ENCODE measurements around the gene PSD2. TPM values are rescaled to one million over a fixed set of nuclear protein-coding genes. Genes with fewer than 3 reads are reported as not detected.

The PSD2 gene
- total and polyA plus RNA-seq, 2 donors, result 0.08 to 0.48 TPM

DNA sequence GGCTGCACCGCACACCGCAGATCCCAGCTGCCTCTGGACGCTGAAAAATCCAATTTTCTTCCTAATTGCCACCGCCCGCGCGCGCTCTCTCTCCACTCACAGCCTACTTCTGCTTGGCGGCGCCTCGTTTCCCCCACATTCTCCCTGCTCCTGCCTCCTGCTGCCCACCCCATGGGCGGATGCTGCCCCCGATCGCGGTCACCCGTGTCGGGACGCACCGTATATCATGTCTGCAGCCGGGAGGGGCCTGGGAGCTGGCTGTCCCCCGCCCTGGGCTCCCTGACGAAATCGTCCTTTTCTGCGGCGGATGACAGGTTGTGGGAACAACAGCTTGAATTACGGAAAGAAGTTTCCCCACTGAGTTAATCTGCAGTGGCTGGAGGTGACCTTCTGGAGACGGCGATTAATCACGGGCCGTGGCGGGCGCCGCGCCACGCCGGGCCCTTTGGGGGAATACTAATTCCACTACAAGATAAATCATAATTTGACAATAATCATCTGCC, 36.3 kb upstream of the PSD2 start:
- H3K36me3 ChIP-seq (ENCODE audit: insufficient read depth), result no peaks in the 10 kb centered on the region
- DNase-seq (ENCODE audit: extremely low spot score), result no peak
- H3K4me3 ChIP-seq (ENCODE audit: low read depth, low read length), result no peak overlapping the region
- H3K27ac ChIP-seq (ENCODE audit: low read depth), result no peak overlapping the region
- no peaks in the 10 kb centered on the region for H3K4me1 ChIP-seq (ENCODE audit: insufficient read depth)
- 77% methylated on average over 36 of the region's 36 CpGs for WGBS

DNA sequence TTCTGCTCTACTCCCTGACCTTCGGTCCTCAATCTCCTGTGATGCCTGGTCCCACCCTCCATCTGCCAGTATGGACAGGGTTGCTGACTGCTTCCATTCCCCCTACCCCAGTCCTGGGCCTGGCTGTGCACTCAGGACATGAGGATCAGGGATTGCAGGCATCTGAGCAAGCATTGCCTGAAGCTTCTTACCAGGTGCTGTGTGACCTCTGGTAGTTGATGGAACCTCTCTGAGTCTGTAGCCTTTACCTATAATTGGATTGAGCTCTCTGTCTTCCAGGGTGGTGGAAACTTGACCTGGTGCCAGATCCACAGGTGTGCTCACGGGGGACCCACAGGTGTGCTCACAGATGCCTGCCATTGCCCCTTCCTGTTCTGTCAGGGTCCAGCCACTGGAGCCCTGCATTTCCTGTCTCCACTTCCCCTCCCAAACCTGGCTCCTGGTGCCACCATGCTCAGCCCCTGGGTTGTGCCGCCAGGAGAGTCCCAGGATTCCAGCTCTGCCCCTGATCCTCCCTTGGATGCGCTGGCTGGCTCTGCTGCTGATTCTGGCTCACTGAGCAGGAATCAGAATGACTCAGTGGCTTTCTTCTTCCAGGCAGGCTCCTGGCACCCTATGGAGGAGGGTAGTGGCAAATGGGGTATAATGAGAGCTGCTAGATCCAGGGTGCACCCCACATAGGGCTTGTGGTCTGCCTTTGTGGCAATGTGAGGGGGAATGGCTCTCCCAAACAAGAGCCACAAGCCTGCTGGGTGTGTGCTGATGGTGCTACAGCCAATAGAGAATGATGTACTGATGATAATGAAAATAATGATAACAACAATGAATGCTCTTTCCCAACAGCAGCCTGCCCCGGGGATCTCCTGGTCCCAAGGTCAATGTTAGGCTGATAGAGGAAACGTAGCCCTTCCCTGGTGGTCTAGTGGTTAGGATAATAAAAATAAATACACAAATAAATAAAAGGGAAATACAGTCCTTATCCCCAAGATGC, 35.2 kb upstream of the PSD2 start:
- no peaks in the 10 kb centered on the region for H3K4me1 ChIP-seq (ENCODE audit: insufficient read depth)
- H3K36me3 ChIP-seq (ENCODE audit: insufficient read depth), result no peaks in the 10 kb centered on the region
- WGBS, result 74% methylated on average over 6 of the region's 6 CpGs
- no peak overlapping the region for H3K27ac ChIP-seq (ENCODE audit: low read depth)
- no peak for DNase-seq (ENCODE audit: extremely low spot score)
- no peak overlapping the region for H3K4me3 ChIP-seq (ENCODE audit: low read depth, low read length)

DNA sequence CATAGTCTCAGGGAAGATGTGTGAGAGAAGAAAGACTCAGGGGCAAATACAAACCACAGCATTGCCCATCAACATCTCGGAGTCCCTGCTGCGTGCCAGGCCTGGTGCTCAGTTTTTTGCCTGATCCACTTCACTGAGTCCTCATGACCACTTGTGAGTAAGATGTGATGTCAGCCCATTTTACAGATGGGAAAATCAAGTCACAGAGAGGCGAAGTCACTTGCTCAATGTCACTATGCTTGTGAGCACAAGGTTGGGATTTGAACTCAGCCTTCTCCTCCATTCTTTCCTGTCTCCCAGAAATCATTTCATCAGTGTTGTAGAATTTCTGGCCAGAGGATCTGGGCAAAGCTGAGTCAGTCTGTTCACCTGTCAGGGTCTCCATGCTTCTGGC, 34.6 kb upstream of the PSD2 start:
- Histone ChIP-seq H3K36me3 (ENCODE audit: insufficient read depth) (no peaks in the 10 kb centered on the region), H3K4me3 (ENCODE audit: low read depth, low read length) (no peak overlapping the region), H3K4me1 (ENCODE audit: insufficient read depth) (no peaks in the 10 kb centered on the region), H3K27ac (ENCODE audit: low read depth) (no peak overlapping the region)
- 93% methylated on average over 3 of the region's 3 CpGs for WGBS
- DNase-seq (ENCODE audit: extremely low spot score), result no peak

DNA sequence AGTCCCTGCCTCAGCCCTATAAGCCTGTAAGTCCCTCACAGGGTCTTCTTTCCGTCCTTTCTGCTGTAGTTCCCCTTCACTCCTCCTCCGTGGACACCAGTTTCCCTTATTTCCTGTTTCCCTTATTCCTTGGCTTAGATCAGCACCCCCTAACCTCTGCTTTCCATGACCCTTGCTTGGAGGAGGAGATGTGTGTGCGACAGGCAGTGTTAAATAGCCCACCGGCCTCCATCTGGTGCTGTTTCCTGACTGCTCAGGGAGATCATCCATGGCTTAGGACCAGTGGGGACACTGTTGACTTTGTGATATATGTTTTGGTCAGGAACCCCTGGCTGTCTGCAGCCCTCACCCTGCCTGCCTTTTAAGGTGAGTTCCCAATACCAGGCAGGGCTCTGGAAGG, 34.1 kb upstream of the PSD2 start:
- no peak for DNase-seq (ENCODE audit: extremely low spot score)
- 73% methylated on average over 4 of the region's 4 CpGs for WGBS
- no peaks in the 10 kb centered on the region for H3K36me3 ChIP-seq (ENCODE audit: insufficient read depth)
- H3K4me3 ChIP-seq (ENCODE audit: low read depth, low read length), result no peak overlapping the region
- H3K27ac ChIP-seq (ENCODE audit: low read depth), result no peak overlapping the region
- H3K4me1 ChIP-seq (ENCODE audit: insufficient read depth), result no peaks in the 10 kb centered on the region

DNA sequence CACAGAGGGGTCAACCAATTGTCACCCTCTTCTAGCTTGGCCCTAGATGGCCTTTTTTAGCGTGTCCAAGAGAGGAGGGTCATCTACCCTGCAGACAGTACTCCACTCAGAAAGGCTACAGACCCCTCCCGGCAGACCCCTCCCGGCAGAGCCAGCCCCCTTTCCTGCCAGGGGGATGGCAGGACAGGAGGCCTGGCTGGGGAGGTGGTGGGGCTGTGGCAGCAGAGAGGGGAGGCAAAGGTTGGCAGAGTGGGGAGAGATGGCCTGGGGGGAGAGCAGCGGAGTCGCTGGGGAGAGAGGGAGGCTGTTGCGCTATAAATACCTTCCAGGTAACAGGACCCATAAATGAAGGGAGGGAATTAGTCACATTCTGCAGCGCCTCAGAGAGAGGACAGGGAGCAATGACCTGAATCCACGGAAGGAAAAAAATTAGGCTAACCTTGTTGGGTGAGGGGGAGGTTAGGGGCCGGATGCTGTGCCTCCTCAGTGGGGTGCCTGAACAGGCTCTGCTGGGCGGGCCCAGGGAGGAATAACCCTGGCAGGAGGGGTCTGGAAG, 32.9 kb upstream of the PSD2 start:
- no peaks in the 10 kb centered on the region for H3K4me1 ChIP-seq (ENCODE audit: insufficient read depth)
- no peak overlapping the region for H3K4me3 ChIP-seq (ENCODE audit: low read depth, low read length)
- no peak for DNase-seq (ENCODE audit: extremely low spot score)
- no peak overlapping the region for H3K27ac ChIP-seq (ENCODE audit: low read depth)
- no peaks in the 10 kb centered on the region for H3K36me3 ChIP-seq (ENCODE audit: insufficient read depth)
- 75% methylated on average over 10 of the region's 10 CpGs for WGBS

DNA sequence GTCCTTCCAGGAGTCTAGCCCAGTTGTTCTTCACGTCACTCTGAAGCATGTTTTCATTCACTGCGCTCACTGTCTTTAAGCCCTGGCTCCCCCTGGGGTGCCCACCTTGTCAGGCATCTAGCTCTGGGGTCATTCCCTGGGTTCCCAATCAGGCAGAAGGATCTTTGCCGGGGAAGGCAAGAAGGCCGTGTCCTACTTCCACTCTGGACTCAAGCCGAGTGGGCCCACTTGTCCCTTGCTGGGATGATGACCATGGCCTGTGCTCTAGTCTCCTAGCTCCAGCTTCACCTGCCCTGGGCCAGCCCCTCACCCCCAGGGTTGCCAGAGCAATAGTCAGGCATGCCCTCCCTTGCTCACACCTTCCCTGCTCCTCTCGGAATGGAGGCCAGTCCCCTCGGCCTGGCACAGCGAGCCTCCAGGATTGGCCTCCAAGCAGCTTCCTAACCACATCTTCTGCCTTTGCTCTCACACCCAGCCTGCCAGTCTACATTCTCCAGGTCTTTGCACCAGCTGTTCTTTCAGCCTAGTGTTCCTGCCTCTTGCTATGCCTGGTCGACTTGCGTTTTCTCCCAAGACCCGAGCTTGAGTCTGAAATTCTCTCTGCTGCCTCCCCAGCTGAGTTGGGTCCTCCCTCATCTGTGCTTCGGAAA, 32.2 kb upstream of the PSD2 start:
- no peak for DNase-seq (ENCODE audit: extremely low spot score)
- WGBS, result 85% methylated on average over 12 of the region's 12 CpGs
- Histone ChIP-seq H3K4me3 (ENCODE audit: low read depth, low read length) (no peak overlapping the region), H3K36me3 (ENCODE audit: insufficient read depth) (no peaks in the 10 kb centered on the region), H3K4me1 (ENCODE audit: insufficient read depth) (no peaks in the 10 kb centered on the region), H3K27ac (ENCODE audit: low read depth) (no peak overlapping the region)

DNA sequence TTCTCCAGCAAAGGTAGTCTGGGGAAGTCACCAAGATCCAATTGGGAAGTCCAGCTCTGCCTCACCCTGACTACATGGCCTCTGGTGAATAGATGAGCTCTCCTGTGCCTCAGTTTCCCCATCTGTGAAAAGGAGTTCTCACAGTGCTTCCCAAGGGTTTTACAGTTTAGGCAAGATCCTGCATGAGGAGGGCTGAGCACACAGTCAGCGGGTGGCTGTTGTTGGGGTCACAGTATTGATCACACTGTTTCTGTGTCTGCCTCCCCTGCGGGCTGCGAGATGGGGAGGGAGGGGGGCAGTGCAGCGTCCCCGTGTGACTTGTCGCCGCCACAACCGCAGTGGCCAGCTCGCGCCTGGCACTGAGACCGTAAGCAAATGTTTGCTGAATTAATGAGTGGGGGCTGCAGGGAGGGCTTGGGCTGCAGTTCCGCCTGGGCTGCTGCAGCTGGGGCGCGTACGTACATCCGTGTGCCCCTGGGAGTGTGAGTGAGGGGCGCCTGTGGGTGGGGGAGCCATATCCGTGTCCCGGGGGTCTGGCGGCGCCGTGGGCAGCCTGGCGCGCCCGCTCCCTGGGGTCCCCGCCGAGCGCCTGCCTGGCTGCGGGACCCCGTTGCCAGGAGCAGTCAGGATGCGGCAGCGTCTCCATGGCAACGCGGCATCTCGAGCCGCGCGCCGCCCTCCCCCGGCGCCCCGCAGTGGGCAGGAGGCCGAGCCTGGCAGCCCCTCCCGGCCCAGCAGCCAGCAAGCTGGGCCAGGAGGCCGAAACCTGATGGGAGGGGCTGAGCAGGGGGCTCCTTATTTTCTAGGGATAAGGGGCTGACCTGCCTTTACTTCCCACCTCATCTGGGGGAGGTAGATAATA, 31.4 kb upstream of the PSD2 start:
- no peaks in the 10 kb centered on the region for H3K4me1 ChIP-seq (ENCODE audit: insufficient read depth)
- DNase-seq (ENCODE audit: extremely low spot score), result no peak
- H3K4me3 ChIP-seq (ENCODE audit: low read depth, low read length), result no peak overlapping the region
- 9% methylated on average over 45 of the region's 45 CpGs for WGBS
- no peaks in the 10 kb centered on the region for H3K36me3 ChIP-seq (ENCODE audit: insufficient read depth)
- no peak overlapping the region for H3K27ac ChIP-seq (ENCODE audit: low read depth)

DNA sequence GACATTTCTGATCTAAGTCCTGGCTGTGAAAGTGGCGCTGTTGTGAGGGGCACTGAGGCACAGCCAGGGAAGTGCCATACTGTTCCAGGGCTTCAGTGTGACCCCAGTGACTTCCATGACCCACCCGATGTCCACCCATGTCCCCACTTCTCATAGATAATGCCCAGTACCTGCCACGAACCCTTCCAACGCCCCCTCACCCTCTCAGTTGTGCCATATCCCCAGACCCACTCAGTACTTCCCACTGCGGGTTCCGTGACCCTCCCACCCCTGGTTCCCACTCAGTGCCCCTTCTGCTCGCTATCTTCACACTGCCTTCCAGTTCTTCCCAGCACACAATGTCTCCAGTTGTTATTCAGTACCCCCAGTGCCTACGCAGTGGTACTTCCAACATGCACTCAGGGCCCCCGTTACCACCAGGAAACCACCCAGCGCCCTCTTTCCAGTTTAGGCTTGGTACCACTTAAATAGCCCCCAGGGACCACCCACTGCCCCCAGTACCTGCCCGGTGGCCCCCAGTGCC, 30.7 kb upstream of the PSD2 start:
- DNase-seq (ENCODE audit: extremely low spot score), result no peak
- Histone ChIP-seq H3K27ac (ENCODE audit: low read depth) (no peak overlapping the region), H3K36me3 (ENCODE audit: insufficient read depth) (no peaks in the 10 kb centered on the region), H3K4me1 (ENCODE audit: insufficient read depth) (no peaks in the 10 kb centered on the region), H3K4me3 (ENCODE audit: low read depth, low read length) (no peak overlapping the region)
- WGBS, result 47% methylated on average over 11 of the region's 11 CpGs

DNA sequence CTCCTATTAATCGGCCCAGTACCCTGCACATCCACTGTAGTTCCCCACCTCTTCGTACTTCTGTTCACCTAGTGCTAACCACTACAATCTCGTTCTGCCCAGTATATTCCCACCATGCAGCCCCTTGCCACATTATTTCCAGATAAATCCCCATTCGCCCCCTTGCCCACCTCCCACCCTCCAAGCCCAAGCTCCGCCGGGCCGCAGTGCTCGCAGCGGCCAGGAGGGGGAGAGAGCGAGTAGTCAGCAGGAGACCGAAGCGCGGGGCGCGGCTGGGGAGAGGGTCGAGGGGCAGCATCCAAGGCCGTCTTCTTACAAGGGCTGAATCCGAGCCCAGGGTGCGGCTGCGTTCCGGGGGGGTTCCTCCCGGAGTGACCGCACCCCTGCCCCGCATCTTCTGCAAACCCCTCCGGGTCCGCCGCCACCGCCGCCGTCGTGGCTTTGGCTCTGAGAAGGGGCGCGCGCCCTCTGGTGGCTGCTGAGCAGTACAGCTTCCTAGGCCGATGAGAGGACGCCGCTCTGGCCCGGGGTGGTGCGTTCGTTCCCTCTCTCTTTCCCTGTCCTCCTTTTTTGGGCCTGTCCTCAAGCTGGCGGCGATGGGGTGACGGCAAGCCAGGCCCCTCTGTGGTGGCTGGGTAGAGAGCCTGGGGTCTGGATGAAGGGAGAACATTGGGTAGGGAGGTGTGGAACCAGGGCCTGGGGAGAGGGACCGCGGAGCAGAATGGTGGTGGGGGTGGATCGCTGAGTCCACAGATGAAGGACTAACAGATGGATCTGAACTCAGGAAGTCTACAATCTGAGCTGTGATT, 30.0 kb upstream of the PSD2 start:
- peak overlapping the region; percentile 41 for H3K4me3 ChIP-seq (ENCODE audit: low read depth, low read length)
- no peak overlapping the region for H3K27ac ChIP-seq (ENCODE audit: low read depth)
- 8% methylated on average over 46 of the region's 46 CpGs for WGBS
- H3K36me3 ChIP-seq (ENCODE audit: insufficient read depth), result no peaks in the 10 kb centered on the region
- no peak for DNase-seq (ENCODE audit: extremely low spot score)
- H3K4me1 ChIP-seq (ENCODE audit: insufficient read depth), result no peaks in the 10 kb centered on the region

DNA sequence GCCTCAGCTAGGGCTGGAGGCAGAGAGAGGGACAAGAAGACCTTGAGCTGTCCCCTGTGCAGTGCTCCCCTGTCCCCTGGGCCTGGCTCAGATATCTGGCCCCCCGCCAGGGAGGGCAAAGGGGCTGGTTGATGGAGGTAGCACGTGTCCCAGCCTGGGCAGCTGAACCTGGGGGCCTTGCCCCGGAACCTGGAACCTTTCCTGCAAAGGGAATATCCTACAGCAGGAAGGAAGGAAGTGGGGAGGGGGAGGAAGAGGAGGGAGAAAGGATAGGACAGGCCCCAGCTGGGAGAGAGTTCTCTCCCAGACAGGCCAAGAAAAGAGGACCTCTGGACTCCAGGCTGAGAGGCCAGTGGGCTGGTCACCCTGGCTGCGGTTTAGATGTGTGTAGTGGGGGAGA, 27.6 kb upstream of the PSD2 start:
- no peak for DNase-seq (ENCODE audit: extremely low spot score)
- H3K4me3 ChIP-seq (ENCODE audit: low read depth, low read length), result no peak overlapping the region
- no peak overlapping the region for H3K27ac ChIP-seq (ENCODE audit: low read depth)
- 84% methylated on average over 4 of the region's 4 CpGs for WGBS
- H3K4me1 ChIP-seq (ENCODE audit: insufficient read depth), result no peaks in the 10 kb centered on the region
- no peaks in the 10 kb centered on the region for H3K36me3 ChIP-seq (ENCODE audit: insufficient read depth)

DNA sequence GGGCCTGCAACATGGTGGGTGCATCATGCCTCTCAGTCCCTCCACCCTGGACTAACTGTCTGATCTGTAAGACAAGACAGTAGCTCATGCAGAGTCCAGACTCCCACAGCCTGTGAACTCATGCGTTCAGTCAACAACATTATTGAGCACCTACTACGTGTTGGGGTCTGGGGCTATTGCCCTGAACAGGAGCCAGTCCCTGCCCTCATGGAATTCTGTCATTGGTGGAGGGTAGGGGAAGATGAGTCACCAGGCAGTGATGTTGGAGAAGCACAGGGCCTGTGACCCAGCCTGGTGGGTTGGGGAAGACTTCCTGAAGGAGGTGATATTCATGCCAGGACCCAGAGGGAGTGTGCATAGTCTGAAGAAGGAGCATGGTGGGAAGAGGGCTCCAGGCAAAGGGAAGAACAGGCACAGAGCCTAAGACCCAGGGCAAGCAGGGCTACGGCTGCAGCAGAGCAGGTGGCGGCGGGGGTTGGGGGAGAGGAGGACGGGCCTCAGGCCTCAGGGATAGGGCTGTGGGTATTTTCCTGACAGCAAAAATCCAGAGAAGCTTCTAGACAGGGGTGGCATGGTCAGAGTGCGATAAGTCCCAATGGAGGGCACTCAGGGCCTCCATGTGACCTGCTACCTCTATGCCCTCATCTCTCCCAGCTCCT, 26.7 kb upstream of the PSD2 start:
- H3K36me3 ChIP-seq (ENCODE audit: insufficient read depth), result no peaks in the 10 kb centered on the region
- 92% methylated on average over 7 of the region's 7 CpGs for WGBS

DNA sequence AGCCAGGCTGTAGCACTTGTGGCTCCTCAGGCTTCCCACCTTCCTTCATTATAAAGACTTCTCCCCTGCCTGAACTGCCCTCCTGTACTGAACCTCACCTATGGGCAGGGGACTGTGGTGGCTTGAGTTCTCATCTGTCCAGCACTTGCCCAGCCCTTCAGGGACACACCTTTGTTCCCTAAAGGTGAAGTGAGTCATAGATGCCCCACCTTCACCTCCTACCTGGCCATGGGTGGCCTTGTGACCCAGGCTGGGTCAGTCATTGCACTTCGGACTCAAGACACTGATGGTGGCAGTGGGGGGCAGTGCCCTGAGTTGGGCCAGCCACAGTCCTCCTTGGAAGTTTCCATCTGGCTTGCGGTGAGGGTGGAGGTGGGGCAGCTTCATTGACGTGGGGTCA, 26.1 kb upstream of the PSD2 start:
- H3K4me1 ChIP-seq (ENCODE audit: insufficient read depth), result no peaks in the 10 kb centered on the region
- 92% methylated on average over 3 of the region's 3 CpGs for WGBS
- H3K27ac ChIP-seq (ENCODE audit: low read depth), result no peak overlapping the region
- no peak for DNase-seq (ENCODE audit: extremely low spot score)
- no peaks in the 10 kb centered on the region for H3K36me3 ChIP-seq (ENCODE audit: insufficient read depth)
- H3K4me3 ChIP-seq (ENCODE audit: low read depth, low read length), result no peak overlapping the region

More for the DNA sequence above, 26.7 kb upstream of the PSD2 start:
- DNase-seq (ENCODE audit: extremely low spot score), result no peak
- Histone ChIP-seq H3K4me1 (ENCODE audit: insufficient read depth) (no peaks in the 10 kb centered on the region), H3K27ac (ENCODE audit: low read depth) (no peak overlapping the region), H3K4me3 (ENCODE audit: low read depth, low read length) (no peak overlapping the region)
